ENCODE data around the gene SH3RF1. TPM values are rescaled to one million over a fixed set of nuclear protein-coding genes. Genes with fewer than 3 reads are reported as not detected.

Gene SH3RF1
- total and polyA plus RNA-seq, 2 of the 13 experiments (the other 11 are each of a cell fraction or from before 2014, with no cell fraction given): 3.1 to 3.2 TPM

DNA sequence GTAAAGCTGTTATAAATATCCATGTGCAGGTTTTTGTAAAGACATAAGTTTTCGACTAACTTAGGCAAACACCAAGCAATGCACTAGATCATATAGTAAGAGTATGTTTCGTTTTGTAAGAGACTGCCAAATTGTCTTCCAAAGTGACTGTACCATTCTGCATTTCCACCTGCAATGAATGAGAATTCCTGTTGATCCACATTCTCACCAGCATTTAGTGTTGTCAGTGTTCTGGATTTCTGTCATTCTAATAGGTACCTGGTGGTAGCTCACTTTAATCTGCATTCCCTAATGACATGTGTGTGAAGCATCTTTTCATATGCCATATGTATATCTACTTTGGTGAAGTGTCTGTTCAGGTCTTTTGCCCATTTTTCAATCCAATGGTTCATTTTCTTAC lies 57.8 kb downstream of the SH3RF1 start:
- Histone ChIP-seq H3K4me2 (ENCODE audit: low read depth, low read length) (no peak overlapping the region), H4K20me1 (ENCODE audit: insufficient read depth, low read length) (no peaks in the 10 kb centered on the region), H3K36me3 (replicated peaks in 1 of 2; ENCODE audit: control insufficient read depth in 1 of 2, insufficient read depth in 2 of 2, low read length in 2 of 2) (no peaks in the 10 kb centered on the region), H2AFZ (ENCODE audit: low read length) (no peak overlapping the region), H3K9me3 (ENCODE audit: low read length) (peaks cover 4% of the 10 kb centered on the region; the same call in 1 of the 2 replicates), H3K4me1 (ENCODE audit: insufficient read depth, low read length) (peaks cover 20% of the 10 kb centered on the region), H3K79me2 (ENCODE audit: insufficient read depth, low read length) (no peaks in the 10 kb centered on the region), H3K4me3 (replicated peaks in 1 of 3; ENCODE audit: insufficient read depth in 1 of 3, low read depth in 2 of 3, low read length in 3 of 3) (no peak overlapping the region), H3K27ac (ENCODE audit: extremely low read length, insufficient read depth, low read length) (no peak overlapping the region), H3K27me3 (ENCODE audit: control insufficient read depth in 1 of 2, insufficient read depth in 2 of 2, low read length in 2 of 2) (no peaks in the 10 kb centered on the region), H3K9ac (ENCODE audit: insufficient read depth, low read depth, low read length) (no peak overlapping the region)
- ATAC-seq (no peak), FAIRE-seq (no peak), DNase-seq (ENCODE audit: low spot score) (no peak)
- BruUV-seq (replicated peaks): no TSS peak
- 91% methylated on average over 2 of the region's 2 CpGs for WGBS (ENCODE audit: low lambda C conversion rate)
- POLR2A ChIA-PET: no interaction called here
- intact Hi-C loops (cut with micrococcal nuclease; ENCODE audit: unreplicated experiment) (no loop called here), in situ Hi-C loops (cut with HindIII; ENCODE audit: extremely low pct_ligation_motif_present, low pct_unique_long_range_greater_than_20kb) (no loop called here)
- TF ChIP-seq, protein P1, sequence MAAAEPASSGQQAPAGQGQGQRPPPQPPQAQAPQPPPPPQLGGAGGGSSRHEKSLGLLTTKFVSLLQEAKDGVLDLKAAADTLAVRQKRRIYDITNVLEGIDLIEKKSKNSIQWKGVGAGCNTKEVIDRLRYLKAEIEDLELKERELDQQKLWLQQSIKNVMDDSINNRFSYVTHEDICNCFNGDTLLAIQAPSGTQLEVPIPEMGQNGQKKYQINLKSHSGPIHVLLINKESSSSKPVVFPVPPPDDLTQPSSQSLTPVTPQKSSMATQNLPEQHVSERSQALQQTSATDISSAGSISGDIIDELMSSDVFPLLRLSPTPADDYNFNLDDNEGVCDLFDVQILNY (CRISPR knock-in tag; conservative IDR thresholded peaks at IDR 0.05): no peak
- TF ChIP-seq ZNF207 (IDR thresholded peaks at IDR 0.05; ENCODE audit: borderline replicate concordance) (no peak), ZBTB8A (CRISPR knock-in tag; IDR thresholded peaks at IDR 0.05; ENCODE audit: borderline replicate concordance, low read depth) (no peak), U2AF2 (IDR thresholded peaks at IDR 0.05; ENCODE audit: low read depth, low read length) (no peak), BRD4 (CRISPR knock-in tag; IDR thresholded peaks at IDR 0.05) (no peak), PAWR (CRISPR knock-in tag; IDR thresholded peaks at IDR 0.05; ENCODE audit: borderline replicate concordance) (no peak), SNAPC2 (CRISPR knock-in tag; IDR thresholded peaks at IDR 0.05) (no peak)
- TF ChIP-seq, protein P2, sequence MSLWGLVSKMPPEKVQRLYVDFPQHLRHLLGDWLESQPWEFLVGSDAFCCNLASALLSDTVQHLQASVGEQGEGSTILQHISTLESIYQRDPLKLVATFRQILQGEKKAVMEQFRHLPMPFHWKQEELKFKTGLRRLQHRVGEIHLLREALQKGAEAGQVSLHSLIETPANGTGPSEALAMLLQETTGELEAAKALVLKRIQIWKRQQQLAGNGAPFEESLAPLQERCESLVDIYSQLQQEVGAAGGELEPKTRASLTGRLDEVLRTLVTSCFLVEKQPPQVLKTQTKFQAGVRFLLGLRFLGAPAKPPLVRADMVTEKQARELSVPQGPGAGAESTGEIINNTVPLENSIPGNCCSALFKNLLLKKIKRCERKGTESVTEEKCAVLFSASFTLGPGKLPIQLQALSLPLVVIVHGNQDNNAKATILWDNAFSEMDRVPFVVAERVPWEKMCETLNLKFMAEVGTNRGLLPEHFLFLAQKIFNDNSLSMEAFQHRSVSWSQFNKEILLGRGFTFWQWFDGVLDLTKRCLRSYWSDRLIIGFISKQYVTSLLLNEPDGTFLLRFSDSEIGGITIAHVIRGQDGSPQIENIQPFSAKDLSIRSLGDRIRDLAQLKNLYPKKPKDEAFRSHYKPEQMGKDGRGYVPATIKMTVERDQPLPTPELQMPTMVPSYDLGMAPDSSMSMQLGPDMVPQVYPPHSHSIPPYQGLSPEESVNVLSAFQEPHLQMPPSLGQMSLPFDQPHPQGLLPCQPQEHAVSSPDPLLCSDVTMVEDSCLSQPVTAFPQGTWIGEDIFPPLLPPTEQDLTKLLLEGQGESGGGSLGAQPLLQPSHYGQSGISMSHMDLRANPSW (CRISPR knock-in tag; IDR thresholded peaks at IDR 0.05; ENCODE audit: borderline replicate concordance): no peak
- CTCF ChIA-PET (ENCODE audit: low intra/inter-chr PET ratio, low total read pairs): no interaction called here

All from HepG2 (cell line).